SK-N-SH (cell line): ENCODE measurements around the gene ZNF775. TPM values are rescaled to one million over a fixed set of nuclear protein-coding genes. Genes with fewer than 3 reads are reported as not detected.

Experiments used
- CTCF ChIA-PET: fragments of 300-600, 350-600 bp; formaldehyde crosslinking; extraction: SDS; loops from one replicate; lab custom pipeline; 2021; lab: Yijun Ruan, JAX
- POLR2A ChIA-PET: fragments of 350-600 bp; sonication (Branson Sonifier 250); formaldehyde crosslinking; extraction: SDS; loops from one replicate; lab custom pipeline; 2020; ENCODE audit warnings: antibody characterized with exemption, inconsistent platforms; lab: Yijun Ruan, JAX
- DNase-seq: peaks from one replicate; pipeline ENCODE4 v3.0.0; 2012
- H2AFZ ChIP-seq: fragments of 200-600 bp; sonication (generic); 2 replicates; pipeline ENCODE4 v1.8.1; 2016; ENCODE audit warnings: antibody characterized with exemption, mild to moderate bottlenecking, low read depth
- H3F3A ChIP-seq: fragments of 200-600 bp; sonication (generic); replicated peaks from 2 replicates; pipeline ENCODE3; 2016; ENCODE audit warnings: antibody characterized with exemption, mild to moderate bottlenecking; ENCODE audit not compliant: insufficient read depth
- H3K27ac ChIP-seq, 2 experiments: fragments of 200-500 bp in 1 of 2; fragments of 200-600 bp in 1 of 2; sonication (Bioruptor generic) in 1 of 2; sonication (generic), shearing (Covaris generic) in 1 of 2; 2 replicates each; pipeline versions ENCODE4 v1.5.1 to v1.6.1; 2014 to 2016; ENCODE audit warnings: low read depth in 2 of 2, inconsistent platforms in 1 of 2, low read length in 1 of 2, mild to moderate bottlenecking in 1 of 2, mixed read lengths in 1 of 2
- H3K27me3 ChIP-seq: fragments of 200-600 bp; sonication (generic), shearing (Covaris generic); 2 replicates; pipeline ENCODE4 v1.6.1; 2016; ENCODE audit warnings: mixed run types; ENCODE audit not compliant: insufficient read depth
- H3K36me3 ChIP-seq, 2 experiments: fragments of 200-500 bp in 1 of 2; fragments of 200-600 bp in 1 of 2; sonication (Bioruptor generic) in 1 of 2; sonication (generic) in 1 of 2; replicated peaks in 1 of 2; 2 replicates each; pipeline versions ENCODE3 to v1.5.1; 2014 to 2016; ENCODE audit warnings: low read length in 1 of 2, mild to moderate bottlenecking in 1 of 2; ENCODE audit not compliant: insufficient read depth in 2 of 2, control insufficient read depth in 1 of 2
- H3K4me1 ChIP-seq, 2 experiments: fragments of 200-500 bp in 1 of 2; fragments of 200-600 bp in 1 of 2; sonication (Bioruptor generic) in 1 of 2; sonication (generic), shearing (Covaris generic) in 1 of 2; 2 replicates each; pipeline versions ENCODE4 v1.5.1 to v1.6.1; 2014 to 2016; ENCODE audit warnings: low read depth in 1 of 2, low read length in 1 of 2, mixed run types in 1 of 2; ENCODE audit not compliant: insufficient read depth in 2 of 2, control insufficient read depth in 1 of 2
- H3K4me2 ChIP-seq: fragments of 200-600 bp; sonication (generic), shearing (Covaris generic); 2 replicates; pipeline ENCODE4 v1.6.1; 2017; ENCODE audit warnings: mixed run types
- H3K4me3 ChIP-seq, 2 experiments: fragments of 200-500 bp in 1 of 2; fragments of 200-600 bp in 1 of 2; sonication (Bioruptor generic) in 1 of 2; sonication (generic), shearing (Covaris generic) in 1 of 2; 2 replicates each; pipeline versions ENCODE4 v1.5.1 to v1.8.1; 2014 to 2016; ENCODE audit warnings: low read depth in 2 of 2, inconsistent platforms in 1 of 2, low read length in 1 of 2, mild to moderate bottlenecking in 1 of 2, mixed read lengths in 1 of 2, moderate library complexity in 1 of 2
- H3K79me2 ChIP-seq: fragments of 200-600 bp; sonication (generic); 2 replicates; pipeline ENCODE4 v1.8.1; 2017; ENCODE audit warnings: mild to moderate bottlenecking; ENCODE audit not compliant: insufficient read depth
- H3K9ac ChIP-seq: fragments of 200-600 bp; sonication (generic); 2 replicates; pipeline ENCODE4 v1.6.1; 2017; ENCODE audit warnings: mixed run types
- H3K9me2 ChIP-seq: fragments of 200-600 bp; sonication (generic); 2 replicates; pipeline ENCODE4 v1.6.1; 2017; ENCODE audit warnings: mixed run types
- H3K9me3 ChIP-seq: fragments of 200-600 bp; sonication (generic); 2 replicates; pipeline ENCODE4 v1.6.1; 2017; ENCODE audit warnings: mixed run types, mild to moderate bottlenecking, moderate library complexity
- H4K20me1 ChIP-seq: fragments of 200-600 bp; sonication (generic); 2 replicates; pipeline ENCODE4 v1.6.1; 2017; ENCODE audit warnings: mild to moderate bottlenecking, mixed run types; ENCODE audit not compliant: insufficient read depth
- ELF1 ChIP-seq: IDR thresholded peaks from 2 replicates; pipeline ENCODE4 v1.4.0; 2012
- EZH2phosphoT487 ChIP-seq: fragments of 200-600 bp; sonication (generic); IDR thresholded peaks from 2 replicates; pipeline ENCODE4 v1.6.1; 2017; ENCODE audit warnings: low read depth, mixed run types, mild to moderate bottlenecking, antibody characterized with exemption, moderate library complexity, borderline replicate concordance
- FOXJ3 ChIP-seq: sonication (generic); formaldehyde crosslinking; IDR thresholded peaks from 2 replicates; pipeline ENCODE4 v1.5.1; 2020; ENCODE audit warnings: mild to moderate bottlenecking, missing genetic modification reagents
- MAX ChIP-seq: IDR thresholded peaks from 2 replicates; pipeline ENCODE4 v1.4.0; 2012; ENCODE audit warnings: low read depth
- POLR2AphosphoS5 ChIP-seq: IDR thresholded peaks from 2 replicates; pipeline ENCODE4 v1.6.1; 2012; ENCODE audit warnings: low read depth, low read length
- RAD21 ChIP-seq: IDR thresholded peaks from 2 replicates; pipeline ENCODE4 v1.6.1; 2012; ENCODE audit warnings: mild to moderate bottlenecking, low read length
- RCOR1 ChIP-seq: fragments of 150-350 bp; IDR thresholded peaks from 2 replicates; pipeline ENCODE4 v1.6.1; 2017; ENCODE audit warnings: antibody characterized with exemption, low read length
- SIN3A ChIP-seq: IDR thresholded peaks from 2 replicates; pipeline ENCODE4 v1.6.1; 2012; ENCODE audit warnings: low read depth, mild to moderate bottlenecking, low read length, moderate library complexity, borderline replicate concordance
- USF2 ChIP-seq: fragments of 150-350 bp; IDR thresholded peaks from 2 replicates; pipeline ENCODE4 v1.6.1; 2017; ENCODE audit warnings: antibody characterized with exemption, low read length, low read depth, borderline replicate concordance
- YY1 ChIP-seq: IDR thresholded peaks from 2 replicates; pipeline ENCODE4 v1.4.0; 2012; ENCODE audit warnings: low read depth, mild to moderate bottlenecking
- WGBS: methylation state at CpG from one replicate; pipeline ENCODE4 v1.1.6; 2017; ENCODE audit warnings: low lambda C conversion rate; 5-methylcytosine and 5-hydroxymethylcytosine counted together
- polyA plus RNA-seq, 3 experiments: library from polyadenylated mRNA; depleted of rRNA; stranded (reverse); fragments of >200 nt; gene quantifications; 2 replicates each; pipeline ENCODE4 v1.2.3, GENCODE V29; 2012

The ZNF775 gene
- polyA plus RNA-seq, 1 of the 3 experiments (the other 2 are of a cell fraction): 5.0 TPM

- H3K27ac ChIP-seq: no peak overlapping the region
- CTCF ChIA-PET: interaction anchor here (1.2 kb wide), 1 partner anchor 12 kb away, joined by 3 read pairs; no protein-coding TSS in a partner anchor
- peaks cover 0 to 17% of the 10 kb centered on the region in 2 experiments for H3K36me3 ChIP-seq
These were observed 17.3 kb downstream of the ZNF775 start for GRCh38 chr7:150396426-150396825.

DNA sequence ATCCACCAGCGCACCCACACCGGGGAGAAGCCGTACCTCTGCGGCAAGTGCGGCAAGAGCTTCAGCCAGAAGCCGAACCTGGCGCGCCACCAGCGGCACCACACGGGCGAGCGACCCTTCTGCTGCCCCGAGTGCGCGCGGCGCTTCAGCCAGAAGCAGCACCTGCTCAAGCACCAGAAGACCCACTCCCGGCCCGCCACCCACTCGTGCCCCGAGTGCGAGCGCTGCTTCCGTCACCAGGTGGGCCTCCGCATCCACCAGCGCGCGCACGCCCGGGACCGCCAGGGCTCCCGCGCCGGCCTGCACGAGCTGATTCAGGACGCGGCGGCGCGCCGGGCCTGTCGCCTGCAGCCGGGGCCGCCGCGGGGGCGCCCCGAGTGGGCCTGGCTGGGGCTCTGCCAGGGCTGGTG lies 17.7 kb downstream of the ZNF775 start:
- H3K27ac ChIP-seq: no peak overlapping the region
- H3K4me2 ChIP-seq: no peak overlapping the region
- ChIA-PET CTCF (interaction anchor here (0.6 kb wide), 1 partner anchor 679 kb away, joined by 3 read pairs; no protein-coding TSS in a partner anchor), POLR2A (interaction anchor here (0.9 kb wide), 1 partner anchor 11 kb away, joined by 3 read pairs; no protein-coding TSS in a partner anchor)
- peaks cover 15 to 18% of the 10 kb centered on the region in 2 experiments for H3K4me1 ChIP-seq
- H3K36me3 ChIP-seq: peaks cover 0 to 17% of the 10 kb centered on the region in 2 experiments
- H3K4me3 ChIP-seq: no peak overlapping the region
- no peaks in the 10 kb centered on the region for H3K9me3 ChIP-seq
- no peaks in the 10 kb centered on the region; the same call in 1 of the 2 replicates for H4K20me1 ChIP-seq
- 98% methylated on average over 39 of the region's 48 CpGs for WGBS
- no peaks in the 10 kb centered on the region for H3K27me3 ChIP-seq
- H3K9ac ChIP-seq: no peak overlapping the region
- no peaks in the 10 kb centered on the region for H3K79me2 ChIP-seq
- peaks cover 18% of the 10 kb centered on the region for H3F3A ChIP-seq
- H2AFZ ChIP-seq: no peak overlapping the region
- no peak for TF ChIP-seq FOXJ3
- TF ChIP-seq YY1: no peak
- no peak for TF ChIP-seq RCOR1
- TF ChIP-seq USF2: no peak
- TF ChIP-seq RAD21: no peak
- no peak for TF ChIP-seq ELF1
- TF ChIP-seq EZH2phosphoT487: no peak
- TF ChIP-seq MAX: no peak
- no peak for TF ChIP-seq POLR2AphosphoS5
- DNase-seq: no peak
- no peaks in the 10 kb centered on the region for H3K9me2 ChIP-seq

More at GRCh38 chr7:150396426-150396825, 17.3 kb downstream of the ZNF775 start:
- H3K79me2 ChIP-seq: no peaks in the 10 kb centered on the region; the same call in 1 of the 2 replicates
- peaks cover 22% of the 10 kb centered on the region for H3F3A ChIP-seq
- no peaks in the 10 kb centered on the region; the same call in 1 of the 2 replicates for H4K20me1 ChIP-seq
- H3K9me2 ChIP-seq: no peaks in the 10 kb centered on the region
- H3K9ac ChIP-seq: no peak overlapping the region
- POLR2A ChIA-PET: interaction anchor here (0.9 kb wide), 1 partner anchor 11 kb away, joined by 3 read pairs; no protein-coding TSS in a partner anchor
- H3K4me3 ChIP-seq: no peak overlapping the region
- H2AFZ ChIP-seq: no peak overlapping the region
- no peak for TF ChIP-seq SIN3A
- peaks cover 15 to 20% of the 10 kb centered on the region in 2 experiments for H3K4me1 ChIP-seq
- H3K27me3 ChIP-seq: no peaks in the 10 kb centered on the region
- no peak for DNase-seq
- 93% methylated on average over 20 of the region's 20 CpGs for WGBS
- no peaks in the 10 kb centered on the region for H3K9me3 ChIP-seq
- no peak overlapping the region for H3K4me2 ChIP-seq
